Thymus (tissue), 11 donors: Measurements from ENCODE around the gene USP47. TPM values are rescaled to one million over a fixed set of nuclear protein-coding genes. Genes with fewer than 3 reads are reported as not detected.

ENCODE experiments used
- DNase-seq, 9 donors: peaks; one replicate each; pipeline ENCODE4 v3.0.0-alpha.2; 2013; ENCODE audit warnings: low spot score in 9 of 9, low read depth in 6 of 9, missing footprints in 1 of 9
- H3K27ac ChIP-seq, 2 donors: one replicate each; pipeline ENCODE4 v1.5.1; 2013; ENCODE audit warnings: control low read depth in 1 of 2, low read depth in 1 of 2, low read length in 1 of 2, mild to moderate bottlenecking in 1 of 2, moderate library complexity in 1 of 2
- H3K27me3 ChIP-seq, 2 donors: one replicate each; pipeline ENCODE4 v1.5.1; 2013; ENCODE audit warnings: low read length in 1 of 2; ENCODE audit not compliant: control insufficient read depth in 2 of 2, insufficient read depth in 1 of 2
- H3K36me3 ChIP-seq, 2 donors: one replicate each; pipeline ENCODE4 v1.5.1; 2013; ENCODE audit warnings: low read length in 1 of 2, mild to moderate bottlenecking in 1 of 2, moderate library complexity in 1 of 2; ENCODE audit not compliant: control insufficient read depth in 2 of 2, insufficient read depth in 2 of 2
- H3K4me1 ChIP-seq, 2 donors: one replicate each; pipeline ENCODE4 v1.5.1; 2013; ENCODE audit warnings: low read length in 2 of 2; ENCODE audit not compliant: control insufficient read depth in 2 of 2, insufficient read depth in 2 of 2
- H3K4me3 ChIP-seq, 2 donors: one replicate each; pipeline ENCODE4 v1.5.1; 2013; ENCODE audit warnings: low read length in 2 of 2, control low read depth in 1 of 2, mild to moderate bottlenecking in 1 of 2
- H3K9me3 ChIP-seq, 2 donors: one replicate each; pipeline ENCODE4 v1.5.1; 2013; ENCODE audit warnings: low read length in 1 of 2, mild to moderate bottlenecking in 1 of 2; ENCODE audit not compliant: control insufficient read depth in 2 of 2, insufficient read depth in 1 of 2
- WGBS: extraction: QIAGEN DNeasy Blood & Tissue Kit; methylation state at CpG from one replicate; pipeline ENCODE4 v1.1.7; 2013; 5-methylcytosine and 5-hydroxymethylcytosine counted together
- polyA plus RNA-seq: library from polyadenylated mRNA; stranded (reverse); fragments of 200-250 nt; gene quantifications from one replicate; pipeline ENCODE4 v1.2.3, GENCODE V29; 2013
- total RNA-seq: library from RNA; stranded (reverse); fragments of 120-200 nt; gene quantifications from one replicate; pipeline ENCODE4 v1.2.4, GENCODE V29; 2013
- donor health status: healthy.

USP47 gene
- total and polyA plus RNA-seq, 2 donors = 40.3 to 56.5 TPM

GRCh38 chr11:11931461-11932055 lies 89.8 kb downstream of the USP47 start:
- no peaks in the 10 kb centered on the region for H3K27me3 ChIP-seq
- WGBS = 93% methylated on average over 5 of the region's 5 CpGs
- H3K4me3 ChIP-seq = no peak overlapping the region
- H3K4me1 ChIP-seq = no peaks in the 10 kb centered on the region
- peak in 6 of 9 donors; percentile 0 to 34 (median 10) for DNase-seq
- no peaks in the 10 kb centered on the region for H3K9me3 ChIP-seq
- no peak overlapping the region for H3K27ac ChIP-seq
- H3K36me3 ChIP-seq = peaks cover 8 to 29% of the 10 kb centered on the region in 2 donors

- no peak for DNase-seq
- Histone ChIP-seq H3K27me3 (no peaks in the 10 kb centered on the region), H3K4me3 (no peak overlapping the region), H3K36me3 (peaks cover 19 to 46% of the 10 kb centered on the region in 2 donors), H3K9me3 (no peaks in the 10 kb centered on the region), H3K27ac (no peak overlapping the region), H3K4me1 (no peaks in the 10 kb centered on the region)
- 98% methylated on average over 2 of the region's 2 CpGs for WGBS
Measured at GRCh38 chr11:11935536-11935935, 93.8 kb downstream of the USP47 start.

GRCh38 chr11:11937433-11937832 lies 95.7 kb downstream of the USP47 start:
- Histone ChIP-seq H3K36me3 (peaks cover 20 to 48% of the 10 kb centered on the region in 2 donors), H3K27ac (no peak overlapping the region), H3K9me3 (no peaks in the 10 kb centered on the region), H3K27me3 (no peaks in the 10 kb centered on the region), H3K4me3 (no peak overlapping the region), H3K4me1 (no peaks in the 10 kb centered on the region)
- WGBS = 97% methylated on average over 3 of the region's 3 CpGs
- no peak for DNase-seq

GRCh38 chr11:11937957-11938356 lies 96.2 kb downstream of the USP47 start:
- no peak overlapping the region for H3K27ac ChIP-seq
- H3K4me1 ChIP-seq = no peaks in the 10 kb centered on the region
- no peaks in the 10 kb centered on the region for H3K9me3 ChIP-seq
- DNase-seq = no peak
- peaks cover 25 to 47% of the 10 kb centered on the region in 2 donors for H3K36me3 ChIP-seq
- H3K4me3 ChIP-seq = no peak overlapping the region
- no peaks in the 10 kb centered on the region for H3K27me3 ChIP-seq
- WGBS = 99% methylated on average over 1 of the region's 1 CpG

GRCh38 chr11:11940551-11940950 lies 98.8 kb downstream of the USP47 start:
- Histone ChIP-seq H3K27me3 (no peaks in the 10 kb centered on the region), H3K36me3 (peaks cover 28 to 66% of the 10 kb centered on the region in 2 donors), H3K4me3 (no peak overlapping the region), H3K9me3 (no peaks in the 10 kb centered on the region), H3K4me1 (no peaks in the 10 kb centered on the region), H3K27ac (no peak overlapping the region)
- no peak for DNase-seq

- no peaks in the 10 kb centered on the region for H3K27me3 ChIP-seq
- 98% methylated on average over 3 of the region's 3 CpGs for WGBS
- no peaks in the 10 kb centered on the region for H3K4me1 ChIP-seq
- no peaks in the 10 kb centered on the region for H3K9me3 ChIP-seq
- H3K27ac ChIP-seq = no peak overlapping the region
- no peak for DNase-seq
- no peak overlapping the region for H3K4me3 ChIP-seq
- H3K36me3 ChIP-seq = peaks cover 28 to 71% of the 10 kb centered on the region in 2 donors
Measured at GRCh38 chr11:11942668-11943067, 100.9 kb downstream of the USP47 start.

- 96% methylated on average over 5 of the region's 5 CpGs for WGBS
- DNase-seq = no peak
- Histone ChIP-seq H3K36me3 (peaks cover 22 to 65% of the 10 kb centered on the region in 2 donors), H3K4me3 (no peak overlapping the region), H3K9me3 (no peaks in the 10 kb centered on the region), H3K27ac (no peak overlapping the region), H3K4me1 (no peaks in the 10 kb centered on the region), H3K27me3 (no peaks in the 10 kb centered on the region)
Measured at GRCh38 chr11:11944444-11944843, 102.7 kb downstream of the USP47 start.

- Histone ChIP-seq H3K9me3 (no peaks in the 10 kb centered on the region), H3K4me3 (no peak overlapping the region), H3K4me1 (no peaks in the 10 kb centered on the region), H3K27ac (no peak overlapping the region), H3K36me3 (peaks cover 15 to 65% of the 10 kb centered on the region in 2 donors), H3K27me3 (no peaks in the 10 kb centered on the region)
- 96% methylated on average over 2 of the region's 2 CpGs for WGBS
- no peak for DNase-seq
Measured at GRCh38 chr11:11946180-11946579, 104.4 kb downstream of the USP47 start.

GRCh38 chr11:11946878-11947277 lies 105.1 kb downstream of the USP47 start:
- H3K27me3 ChIP-seq = no peaks in the 10 kb centered on the region
- no peaks in the 10 kb centered on the region for H3K4me1 ChIP-seq
- WGBS = 95% methylated on average over 2 of the region's 2 CpGs
- no peak for DNase-seq
- H3K4me3 ChIP-seq = no peak overlapping the region
- H3K36me3 ChIP-seq = peaks cover 15 to 68% of the 10 kb centered on the region in 2 donors
- no peaks in the 10 kb centered on the region for H3K9me3 ChIP-seq
- H3K27ac ChIP-seq = no peak overlapping the region
